Fibroblast of peridontal ligament (primary cell): ENCODE measurements around the gene DBX1.

ENCODE experiments used
- DNase-seq: peaks from one replicate; pipeline ENCODE4 v3.0.0-alpha.2; 2010; ENCODE audit errors: extremely low read depth

The DBX1 gene

DNA sequence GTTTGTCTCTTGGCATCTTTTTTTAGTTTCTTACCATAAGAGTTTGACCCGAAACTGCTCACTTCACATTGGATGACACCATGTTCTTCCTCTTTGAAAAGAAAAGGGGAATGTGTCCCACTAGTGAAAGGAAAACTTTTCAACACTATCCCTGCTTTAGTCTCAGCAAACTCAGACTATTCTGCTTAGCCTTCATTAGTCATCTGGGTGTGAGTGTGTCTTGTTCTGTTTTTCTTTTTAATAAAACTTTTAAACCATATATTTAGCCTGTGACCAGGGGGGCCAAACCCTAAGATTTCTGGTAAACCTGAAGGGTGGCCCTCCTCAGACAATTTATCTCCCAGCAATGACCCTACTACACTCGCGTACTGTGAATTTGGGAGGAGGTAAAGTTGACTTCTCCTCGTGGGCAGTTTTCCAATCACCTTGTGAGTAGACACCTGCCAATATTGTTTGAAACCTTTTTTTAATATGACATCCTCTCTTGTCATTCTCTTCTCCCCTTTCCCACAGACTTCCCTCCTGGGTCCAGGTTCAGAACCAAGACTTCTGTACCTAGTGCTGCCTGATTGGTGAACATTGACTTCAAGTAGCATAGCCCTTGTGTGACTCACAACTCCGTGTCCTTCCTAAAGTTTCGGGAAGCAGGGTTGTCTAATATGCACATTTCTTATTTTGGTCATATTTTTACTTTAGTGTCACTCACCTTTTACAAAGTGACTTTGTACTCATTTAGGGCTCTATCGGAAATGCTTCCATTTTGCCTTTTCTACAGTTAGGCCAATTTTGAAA is 39.9 kb downstream of the DBX1 start:
- no peak for DNase-seq

- no peak for DNase-seq
Observed at GRCh38 chr11:20119315-20119714, 41.0 kb downstream of the DBX1 start.

DNA sequence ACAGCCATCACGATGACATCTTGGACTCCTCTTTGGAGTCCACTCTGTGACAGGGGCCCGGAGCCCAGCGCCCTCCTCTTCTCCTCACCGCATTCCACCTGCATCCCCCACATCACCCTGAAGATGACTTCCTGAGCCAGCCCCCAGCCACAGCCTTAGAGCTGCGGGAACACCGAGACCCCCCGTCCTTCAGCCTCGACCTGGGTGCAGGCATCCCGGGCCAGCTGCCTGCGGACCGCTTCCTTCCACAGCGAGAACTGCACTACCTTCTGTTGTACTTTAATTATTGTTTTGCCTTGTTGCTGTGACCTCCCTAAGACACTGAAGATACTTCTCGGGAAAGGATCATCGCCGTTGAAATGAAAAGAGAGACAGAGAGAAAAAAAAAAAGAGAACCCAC is 42.1 kb downstream of the DBX1 start:
- DNase-seq, result no peak

DNA sequence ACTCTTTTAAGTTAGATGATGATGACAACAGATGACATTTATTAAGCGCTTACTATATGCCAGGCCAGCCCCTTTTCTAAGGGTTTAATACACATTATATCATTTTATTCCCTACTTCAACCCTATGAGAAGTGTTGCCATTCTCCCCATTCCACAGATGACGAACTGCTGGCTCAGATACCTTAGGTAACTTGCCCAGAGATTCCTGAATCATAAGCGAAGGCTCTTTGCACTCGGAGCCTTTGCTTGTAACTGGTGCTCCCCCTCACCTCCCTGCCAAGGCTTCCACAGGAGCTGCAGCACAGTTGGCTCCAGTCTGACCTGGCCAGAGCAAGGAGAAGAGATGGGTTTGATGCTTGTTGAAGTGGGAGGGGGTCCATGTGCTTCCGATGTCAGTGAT is 43.0 kb downstream of the DBX1 start:
- DNase-seq, result no peak

DNA sequence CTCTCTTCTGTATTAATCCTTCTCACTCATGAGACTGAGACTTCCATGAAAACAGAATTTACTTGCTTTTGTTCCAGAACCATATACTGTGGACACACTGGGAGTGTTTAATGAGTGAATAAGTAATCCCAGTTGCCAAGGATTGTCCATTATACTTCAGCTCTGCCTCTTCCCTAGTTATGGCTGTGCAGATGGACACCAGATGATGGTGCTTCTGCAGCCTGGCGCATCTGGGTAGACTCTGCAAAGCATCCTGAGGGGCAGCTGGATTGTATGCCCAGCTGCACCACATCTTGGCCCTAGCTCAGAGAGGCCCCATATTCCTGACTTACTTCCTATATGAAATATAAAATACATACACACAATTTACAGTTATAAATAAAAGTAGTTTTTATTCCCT is 43.5 kb downstream of the DBX1 start:
- no peak for DNase-seq

DNA sequence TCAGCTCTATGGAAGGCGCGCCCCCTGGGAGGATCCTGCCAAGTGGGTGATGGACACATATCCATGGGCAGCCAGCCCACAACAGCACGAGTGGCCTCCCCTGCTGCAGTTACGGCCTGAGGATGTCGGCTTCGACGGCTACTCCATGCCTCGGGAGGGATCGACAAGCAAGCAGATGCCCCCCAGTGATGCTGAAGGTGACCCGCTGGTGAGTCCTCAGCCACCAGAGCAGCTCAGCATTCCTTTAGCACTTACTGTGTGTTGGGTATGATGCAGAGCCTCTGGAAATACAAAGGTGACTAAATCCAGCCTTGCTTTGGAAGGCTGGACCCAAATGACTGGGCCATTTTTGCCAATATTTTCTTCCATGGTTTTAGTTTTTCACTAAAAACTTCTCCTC is 45.7 kb downstream of the DBX1 start:
- no peak for DNase-seq

GRCh38 chr11:20113149-20113438 is 47.2 kb downstream of the DBX1 start:
- DNase-seq, result no peak

- DNase-seq, result peak; percentile 93
Observed at GRCh38 chr11:20112291-20113148, 47.8 kb downstream of the DBX1 start.

- DNase-seq, result no peak
Observed at GRCh38 chr11:20111871-20112270, 48.4 kb downstream of the DBX1 start.

DNA sequence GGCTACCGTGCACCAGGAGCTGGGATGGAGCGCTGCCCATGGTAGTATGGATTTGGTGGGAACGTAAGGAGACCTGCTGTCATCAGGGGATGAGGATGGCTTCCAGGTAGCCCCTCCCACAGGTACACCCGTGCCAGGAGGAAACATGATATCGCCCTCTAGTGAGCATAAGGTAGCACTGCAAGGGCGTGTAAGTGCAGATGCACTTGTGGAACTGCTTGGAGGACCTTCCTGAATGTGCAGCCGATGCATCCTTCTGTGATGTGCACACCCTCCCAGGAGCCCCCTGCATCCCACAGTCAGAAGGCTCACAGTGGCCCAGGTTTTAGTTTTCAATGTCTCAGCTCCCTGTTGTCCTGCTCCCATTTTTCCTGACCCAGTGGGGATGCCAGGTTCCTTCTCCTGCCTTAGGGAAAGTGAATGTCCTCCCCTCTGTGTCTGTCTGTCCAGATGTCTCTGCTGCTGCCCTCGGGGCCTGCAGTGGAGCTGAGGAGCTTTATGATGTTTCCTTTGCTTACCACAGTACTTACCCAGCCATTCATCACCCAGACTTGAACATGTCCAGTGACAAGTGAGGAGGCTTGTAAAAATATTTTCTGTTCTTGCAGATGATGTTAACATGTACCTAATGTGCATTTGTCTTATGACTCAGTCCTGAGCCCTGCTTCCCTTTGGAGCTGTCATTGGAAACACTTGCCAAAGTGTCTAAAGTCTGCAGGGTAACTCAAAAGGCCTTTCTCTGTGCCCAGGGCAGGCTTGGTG is 49.2 kb downstream of the DBX1 start:
- peak; percentile 41 for DNase-seq

DNA sequence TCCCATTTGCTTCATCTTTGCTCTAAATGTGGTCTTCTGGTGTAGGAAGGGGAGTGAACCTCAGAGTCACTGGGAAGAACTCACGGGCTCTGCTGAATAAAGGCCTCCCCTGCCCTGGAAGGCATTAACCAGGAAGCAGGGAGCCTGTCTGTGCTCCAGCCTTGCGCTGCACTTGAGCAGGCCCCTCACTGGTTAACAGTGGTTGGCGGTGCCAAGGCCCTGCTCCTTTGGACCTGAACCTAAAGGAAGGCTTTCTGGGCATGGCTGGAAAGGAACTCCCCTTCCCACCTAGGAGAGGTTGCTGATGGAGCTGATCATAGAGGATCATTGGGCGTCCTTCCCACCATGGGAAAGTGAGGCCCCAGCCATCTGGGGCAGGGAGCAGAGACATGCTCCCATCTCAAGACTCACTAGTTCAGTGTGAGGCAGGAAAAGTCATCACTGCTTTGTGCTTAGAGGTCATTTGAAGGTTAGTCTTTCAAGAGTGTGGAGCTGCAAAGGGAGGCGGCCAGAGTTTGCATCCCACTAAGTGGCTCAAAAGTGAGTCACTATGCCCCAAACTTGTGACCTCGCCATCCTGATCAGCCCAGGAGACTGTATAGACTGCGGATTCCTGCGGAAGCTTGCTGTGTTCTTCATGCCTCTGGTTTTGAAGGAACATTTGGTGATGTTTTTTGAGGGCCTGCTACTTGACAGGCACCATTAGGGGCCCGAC is 50.4 kb downstream of the DBX1 start:
- DNase-seq, result peak; percentile 19
